ENCODE measurements around the gene OR1E2.

DNA sequence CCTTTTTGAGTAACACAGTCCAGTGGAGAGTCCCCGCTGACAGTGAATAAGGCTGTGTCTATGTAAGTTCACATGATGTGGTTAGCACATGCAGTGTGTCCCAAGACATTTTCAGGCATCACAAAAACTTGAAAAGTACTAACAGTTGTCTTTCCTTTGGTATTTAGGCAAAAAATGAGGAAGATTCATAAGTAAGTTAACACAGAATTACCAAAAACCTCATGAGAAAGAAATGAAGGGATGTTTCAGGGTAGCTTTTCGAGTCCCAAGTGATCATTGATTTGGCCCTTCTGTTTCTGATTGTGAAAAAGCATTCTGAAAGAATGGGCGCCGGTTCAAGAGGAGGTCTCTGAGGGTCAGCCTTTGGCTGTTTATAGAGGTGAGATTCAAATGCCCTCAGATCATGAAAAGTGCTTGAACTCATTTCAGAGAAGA lies 41.6 kb upstream of the OR1E2 start:
- TF ChIP-seq, protein P1, sequence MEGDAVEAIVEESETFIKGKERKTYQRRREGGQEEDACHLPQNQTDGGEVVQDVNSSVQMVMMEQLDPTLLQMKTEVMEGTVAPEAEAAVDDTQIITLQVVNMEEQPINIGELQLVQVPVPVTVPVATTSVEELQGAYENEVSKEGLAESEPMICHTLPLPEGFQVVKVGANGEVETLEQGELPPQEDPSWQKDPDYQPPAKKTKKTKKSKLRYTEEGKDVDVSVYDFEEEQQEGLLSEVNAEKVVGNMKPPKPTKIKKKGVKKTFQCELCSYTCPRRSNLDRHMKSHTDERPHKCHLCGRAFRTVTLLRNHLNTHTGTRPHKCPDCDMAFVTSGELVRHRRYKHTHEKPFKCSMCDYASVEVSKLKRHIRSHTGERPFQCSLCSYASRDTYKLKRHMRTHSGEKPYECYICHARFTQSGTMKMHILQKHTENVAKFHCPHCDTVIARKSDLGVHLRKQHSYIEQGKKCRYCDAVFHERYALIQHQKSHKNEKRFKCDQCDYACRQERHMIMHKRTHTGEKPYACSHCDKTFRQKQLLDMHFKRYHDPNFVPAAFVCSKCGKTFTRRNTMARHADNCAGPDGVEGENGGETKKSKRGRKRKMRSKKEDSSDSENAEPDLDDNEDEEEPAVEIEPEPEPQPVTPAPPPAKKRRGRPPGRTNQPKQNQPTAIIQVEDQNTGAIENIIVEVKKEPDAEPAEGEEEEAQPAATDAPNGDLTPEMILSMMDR (IDR thresholded peaks at IDR 0.05) = no peak
- no peak for TF ChIP-seq POLR2A (IDR thresholded peaks at IDR 0.05)

Data from right lobe of liver (tissue), 4 donors.